HepG2 (cell line): Measurements from ENCODE around the gene PCBP2. TPM values are rescaled to one million over a fixed set of nuclear protein-coding genes. Genes with fewer than 3 reads are reported as not detected.

Experiments
- AGO1 ChIP-seq: fragments of 200-400 bp; formaldehyde crosslinking; IDR thresholded peaks from 2 replicates; pipeline ENCODE4 v1.6.1; 2017; ENCODE audit warnings: mild to moderate bottlenecking, low read depth, low read length, moderate library complexity; ENCODE audit not compliant: poor library complexity, severe bottlenecking
- CEBPB ChIP-seq: IDR thresholded peaks from 2 replicates; pipeline ENCODE4 v1.6.1; 2011; ENCODE audit warnings: low read depth, low read length, improper control_type of control experiment, borderline replicate concordance
- FOXM1 ChIP-seq: sonication (generic); formaldehyde crosslinking; IDR thresholded peaks from 2 replicates; pipeline ENCODE4 v1.5.0; 2020; ENCODE audit warnings: missing genetic modification reagents
- GATA4 ChIP-seq: sonication (generic); IDR thresholded peaks from 2 replicates; pipeline ENCODE4 v1.6.1; 2016; ENCODE audit warnings: antibody characterized with exemption, low read depth, borderline replicate concordance
- GTF3A ChIP-seq: sonication (generic); formaldehyde crosslinking; conservative IDR thresholded peaks from 2 replicates; pipeline ENCODE4 v1.4.0; 2020; ENCODE audit warnings: mild to moderate bottlenecking, missing genetic modification reagents
- HBP1 ChIP-seq: IDR thresholded peaks from 2 replicates; pipeline ENCODE4 v1.6.1; 2016; ENCODE audit warnings: low read depth, control low read depth
- HNF4G ChIP-seq, 2 experiments: sonication (generic) in 1 of 2; formaldehyde crosslinking in 1 of 2; IDR thresholded peaks; 2 replicates each; pipeline versions ENCODE4 v1.4.0 to v1.6.1; 2011 to 2020; ENCODE audit warnings: borderline replicate concordance in 2 of 2, low read depth in 2 of 2, mild to moderate bottlenecking in 2 of 2, low read length in 1 of 2, missing genetic modification reagents in 1 of 2, moderate library complexity in 1 of 2
- MEIS1 ChIP-seq: sonication (generic); formaldehyde crosslinking; IDR thresholded peaks from 2 replicates; pipeline ENCODE4 v1.9.0; 2021; ENCODE audit warnings: mild to moderate bottlenecking, missing genetic modification reagents, moderate library complexity, borderline replicate concordance
- MNT ChIP-seq: fragments of 450-650 bp; IDR thresholded peaks from 2 replicates; pipeline ENCODE4 v1.6.1; 2016
- MTA1 ChIP-seq: sonication (generic); formaldehyde crosslinking; IDR thresholded peaks from 2 replicates; pipeline ENCODE4 v1.4.0; 2020; ENCODE audit warnings: missing genetic modification reagents, mild to moderate bottlenecking, borderline replicate concordance
- NCOR1 ChIP-seq: fragments of 200-600 bp; sonication (generic); IDR thresholded peaks from 2 replicates; pipeline ENCODE4 v1.7.0; 2017; ENCODE audit warnings: antibody characterized with exemption, low read length, borderline replicate concordance
- PTBP1 ChIP-seq: fragments of 200-400 bp; formaldehyde crosslinking; IDR thresholded peaks from 2 replicates; pipeline ENCODE4 v1.6.1; 2018; ENCODE audit warnings: low read length, low read depth; ENCODE audit not compliant: poor library complexity, severe bottlenecking
- RFXAP ChIP-seq: sonication (generic); formaldehyde crosslinking; IDR thresholded peaks from 2 replicates; pipeline ENCODE4 v1.4.0; 2020; ENCODE audit warnings: missing genetic modification reagents, borderline replicate concordance
- SP140L ChIP-seq: sonication (generic); formaldehyde crosslinking; IDR thresholded peaks from 2 replicates; pipeline ENCODE4 v1.4.0; 2020; ENCODE audit warnings: missing genetic modification reagents, borderline replicate concordance
- TEAD3 ChIP-seq: optimal IDR thresholded peaks from 2 replicates; pipeline ENCODE3; 2016; ENCODE audit warnings: borderline replicate concordance
- TMF1 ChIP-seq: sonication (generic); formaldehyde crosslinking; IDR thresholded peaks from 2 replicates; pipeline ENCODE4 v1.8.1; 2022; ENCODE audit warnings: low read depth, missing genetic modification reagents
- ZBTB21 ChIP-seq: sonication (generic); formaldehyde crosslinking; IDR thresholded peaks from 2 replicates; pipeline ENCODE4 v1.4.0; 2020; ENCODE audit warnings: missing genetic modification reagents
- ZNF773 ChIP-seq: sonication (generic); formaldehyde crosslinking; IDR thresholded peaks from 2 replicates; pipeline ENCODE4 v1.4.0; 2020; ENCODE audit warnings: missing genetic modification reagents, borderline replicate concordance
- ZNF883 ChIP-seq: sonication (generic); formaldehyde crosslinking; IDR thresholded peaks from 2 replicates; pipeline ENCODE4 v1.5.1; 2020; ENCODE audit warnings: mild to moderate bottlenecking, missing genetic modification reagents; ENCODE audit errors: not compliant biosample characterization
- ZSCAN22 ChIP-seq: sonication (generic); formaldehyde crosslinking; IDR thresholded peaks from 2 replicates; pipeline ENCODE4 v1.4.0; 2020; ENCODE audit warnings: mild to moderate bottlenecking, missing genetic modification reagents
- polyA plus RNA-seq, 8 experiments: library from polyadenylated mRNA; depleted of rRNA in 3 of 8; stranded (reverse) in 7 of 8; unstranded in 1 of 8; fragments of >200 nt; fragmentation: Illumina TruSeq in 4 of 8; extraction: Trizol in 4 of 8; gene quantifications; 2 replicates each; pipeline versions ENCODE4 v1.2.1 to v1.2.3, GENCODE V29; 2011 to 2016; ENCODE audit warnings: low read depth in 4 of 8, missing spikeins in 1 of 8, mixed read lengths in 1 of 8; ENCODE audit not compliant: insufficient read depth in 1 of 8
- total RNA-seq, 5 experiments: library from RNA; depleted of rRNA; stranded (reverse); fragments of >200 nt; fragmentation: Illumina TruSeq; extraction: Trizol; gene quantifications; 2 replicates each; pipeline ENCODE4 v1.2.3, GENCODE V29; 2016; ENCODE audit warnings: low read depth in 1 of 5
- TF ChIP-seq, protein P1 (sequence below): sonication (generic); formaldehyde crosslinking; IDR thresholded peaks from 2 replicates; pipeline ENCODE4 v1.8.1; 2023; ENCODE audit warnings: mild to moderate bottlenecking, missing genetic modification reagents, borderline replicate concordance
- TF ChIP-seq, protein P2 (sequence below), 2 experiments: sonication (generic) in 1 of 2; formaldehyde crosslinking in 1 of 2; IDR thresholded peaks; 2 replicates each; pipeline versions ENCODE4 v1.4.0 to v1.6.1; 2016 to 2020; ENCODE audit warnings: borderline replicate concordance in 1 of 2, low read depth in 1 of 2, mild to moderate bottlenecking in 1 of 2, missing genetic modification reagents in 1 of 2

Gene PCBP2
- total and polyA plus RNA-seq, 2 of the 13 experiments (the other 11 are each of a cell fraction or from before 2014, with no cell fraction given), result 154 to 345 TPM

DNA sequence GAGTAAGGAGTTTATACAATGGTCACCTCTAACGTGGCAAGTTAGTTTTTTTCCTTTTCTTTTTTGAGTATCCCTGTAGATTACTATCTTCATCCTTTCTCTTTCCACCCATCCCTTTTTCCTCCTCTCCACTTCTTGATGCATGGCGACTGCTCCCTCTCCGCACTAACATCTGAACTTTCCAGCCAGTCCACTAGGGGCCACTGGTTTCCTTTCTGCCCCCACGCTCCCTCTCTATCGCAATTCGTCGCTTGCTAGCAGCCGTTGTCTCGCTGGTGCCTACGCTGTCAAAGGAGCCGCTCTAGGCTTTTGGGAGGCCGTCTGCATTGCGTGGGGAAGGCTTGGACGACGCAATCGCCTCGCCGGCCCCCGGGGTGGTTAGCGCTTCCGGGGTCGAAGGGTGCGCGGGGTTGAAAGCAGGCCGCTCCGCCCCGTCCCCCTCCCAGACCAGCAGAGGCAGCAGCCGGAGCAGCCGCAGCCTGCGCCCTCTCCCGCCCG lies at the start of gene PCBP2 (continued):
- TF ChIP-seq, protein P1, sequence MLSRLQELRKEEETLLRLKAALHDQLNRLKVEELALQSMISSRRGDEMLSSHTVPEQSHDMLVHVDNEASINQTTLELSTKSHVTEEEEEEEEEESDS, result 0 out of 2 replicates have a peak, but pooled peaks have one; percentile 26
- TF ChIP-seq ZBTB21 (CRISPR knock-in tag), result peak; percentile 76; the same call in 1 of the 2 replicates
- TF ChIP-seq CEBPB, result peak; percentile 89
- TF ChIP-seq MTA1 (CRISPR knock-in tag), result no peak
- TF ChIP-seq, protein P2, sequence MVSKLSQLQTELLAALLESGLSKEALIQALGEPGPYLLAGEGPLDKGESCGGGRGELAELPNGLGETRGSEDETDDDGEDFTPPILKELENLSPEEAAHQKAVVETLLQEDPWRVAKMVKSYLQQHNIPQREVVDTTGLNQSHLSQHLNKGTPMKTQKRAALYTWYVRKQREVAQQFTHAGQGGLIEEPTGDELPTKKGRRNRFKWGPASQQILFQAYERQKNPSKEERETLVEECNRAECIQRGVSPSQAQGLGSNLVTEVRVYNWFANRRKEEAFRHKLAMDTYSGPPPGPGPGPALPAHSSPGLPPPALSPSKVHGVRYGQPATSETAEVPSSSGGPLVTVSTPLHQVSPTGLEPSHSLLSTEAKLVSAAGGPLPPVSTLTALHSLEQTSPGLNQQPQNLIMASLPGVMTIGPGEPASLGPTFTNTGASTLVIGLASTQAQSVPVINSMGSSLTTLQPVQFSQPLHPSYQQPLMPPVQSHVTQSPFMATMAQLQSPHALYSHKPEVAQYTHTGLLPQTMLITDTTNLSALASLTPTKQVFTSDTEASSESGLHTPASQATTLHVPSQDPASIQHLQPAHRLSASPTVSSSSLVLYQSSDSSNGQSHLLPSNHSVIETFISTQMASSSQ (IDR thresholded peaks at IDR 0.05; ENCODE audit: low read depth), result no peak; the same call in 1 of the 2 replicates
- TF ChIP-seq, protein P2 (CRISPR knock-in tag; IDR thresholded peaks at IDR 0.05; ENCODE audit: borderline replicate concordance), result peak; percentile 34; the same call in 1 of the 2 replicates
- no peak for TF ChIP-seq SP140L
- TF ChIP-seq GATA4, result no peak
- TF ChIP-seq MEIS1 (CRISPR knock-in tag), result no peak
- no peak for TF ChIP-seq ZSCAN22 (CRISPR knock-in tag)
- no peak for TF ChIP-seq AGO1
- TF ChIP-seq NCOR1, result 0 out of 2 replicates have a peak, but pooled peaks have one; percentile 8
- no peak for TF ChIP-seq PTBP1
- no peak for TF ChIP-seq FOXM1 (CRISPR knock-in tag)
- no peak for TF ChIP-seq ZNF773
- TF ChIP-seq HNF4G (IDR thresholded peaks at IDR 0.05; ENCODE audit: borderline replicate concordance, low read depth, low read length), result no peak; the same call in 1 of the 2 replicates
- TF ChIP-seq HNF4G (CRISPR knock-in tag; IDR thresholded peaks at IDR 0.05; ENCODE audit: borderline replicate concordance, low read depth), result no peak
- no peak for TF ChIP-seq ZNF883 (CRISPR knock-in tag)
- TF ChIP-seq HBP1 (CRISPR knock-in tag), result 0 out of 2 replicates have a peak, but pooled peaks have one; percentile 75
- TF ChIP-seq TEAD3 (CRISPR knock-in tag), result peak; percentile 82
- TF ChIP-seq RFXAP (CRISPR knock-in tag), result peak; percentile 53; the same call in 1 of the 2 replicates
- no peak for TF ChIP-seq GTF3A (CRISPR knock-in tag)
- peak; percentile 50 for TF ChIP-seq MNT
- TF ChIP-seq TMF1 (CRISPR knock-in tag), result no peak
